Breast epithelium (tissue), 4 donors: ENCODE results near the gene PARP12. TPM values are rescaled to one million over a fixed set of nuclear protein-coding genes. Genes with fewer than 3 reads are reported as not detected.

Experiments used
- DNase-seq, 2 donors: peaks; one replicate each; pipeline ENCODE4 v3.0.0-alpha.2; 2019; ENCODE audit warnings: low spot score in 2 of 2
- H3K27ac ChIP-seq, 2 donors: fragments of 200-600 bp; sonication (generic) in 1 of 2; one replicate each; pipeline ENCODE4 v1.5.1; 2016 to 2019; ENCODE audit warnings: mild to moderate bottlenecking in 1 of 2
- H3K27me3 ChIP-seq, 2 donors: fragments of 200-600 bp; sonication (generic) in 1 of 2; one replicate each; pipeline versions ENCODE4 v1.5.1 to v1.6.0; 2017 to 2019; ENCODE audit warnings: control low read depth in 1 of 2, mild to moderate bottlenecking in 1 of 2
- H3K36me3 ChIP-seq: fragments of 200-600 bp; one replicate; pipeline ENCODE4 v1.5.1; 2019
- H3K4me1 ChIP-seq, 2 donors: fragments of 200-600 bp; sonication (generic); one replicate each; pipeline ENCODE4 v1.5.1; 2016 to 2019; ENCODE audit warnings: control low read depth in 1 of 2
- H3K4me3 ChIP-seq, 3 donors: fragments of 200-600 bp; sonication (generic); 1 replicate in 2 of 3; 2 replicates in 1 of 3; pipeline ENCODE4 v1.5.1; 2016 to 2019; ENCODE audit warnings: mild to moderate bottlenecking in 3 of 3, moderate library complexity in 2 of 3
- H3K9me3 ChIP-seq, 2 donors: fragments of 200-600 bp; sonication (generic) in 1 of 2; one replicate each; pipeline ENCODE4 v1.5.1; 2016 to 2019; ENCODE audit warnings: control low read depth in 1 of 2
- CTCF ChIP-seq, 3 donors: fragments of 450-650 bp; IDR thresholded peaks; one replicate each; pipeline ENCODE4 v1.5.1; 2016 to 2017; ENCODE audit warnings: antibody characterized with exemption in 3 of 3, mild to moderate bottlenecking in 3 of 3, moderate library complexity in 3 of 3
- POLR2A ChIP-seq: fragments of 450-650 bp; IDR thresholded peaks from one replicate; pipeline ENCODE4 v1.6.1; 2016; ENCODE audit warnings: antibody characterized with exemption, mild to moderate bottlenecking, moderate library complexity
- POLR2AphosphoS5 ChIP-seq, 3 donors: sonication (generic); formaldehyde crosslinking; IDR thresholded peaks; one replicate each; pipeline ENCODE4 v1.6.1; 2017; ENCODE audit warnings: antibody characterized with exemption in 3 of 3
- intact Hi-C: fragments of 100-400 bp; cut with DNase I; formaldehyde crosslinking; loops from one replicate; pipeline ENCODE4 v1.15.1; 2023; ENCODE audit warnings: low total_unique reads
- total RNA-seq, 3 donors: library from RNA; depleted of rRNA; stranded (reverse); fragments of >200 nt; gene quantifications; one replicate each; pipeline ENCODE4 v1.1.0, GENCODE V29; 2016

Gene PARP12
- total RNA-seq, 3 donors from 2014 or later, result 24.8 to 44.9 (median 40.6) TPM

- TF ChIP-seq POLR2AphosphoS5 (IDR thresholded peaks at IDR 0.05), result no peak
- no peak for TF ChIP-seq CTCF (IDR thresholded peaks at IDR 0.05)
- no peak for TF ChIP-seq POLR2A
- Histone ChIP-seq H3K27me3 (no peaks in the 10 kb centered on the region), H3K27ac (no peak overlapping the region), H3K36me3 (no peaks in the 10 kb centered on the region), H3K9me3 (no peaks in the 10 kb centered on the region), H3K4me3 (no peak overlapping the region), H3K4me1 (no peaks in the 10 kb centered on the region)
- intact Hi-C loops, result no loop called here
- DNase-seq, result no peak
Measured at GRCh38 chr7:140010194-140010895, 52.4 kb downstream of the PARP12 start.

- Histone ChIP-seq H3K27me3 (no peaks in the 10 kb centered on the region), H3K4me3 (no peak overlapping the region), H3K27ac (no peak overlapping the region), H3K36me3 (no peaks in the 10 kb centered on the region), H3K4me1 (no peaks in the 10 kb centered on the region), H3K9me3 (no peaks in the 10 kb centered on the region)
- intact Hi-C loops, result loop anchor here (1.0 kb wide), 1 partner anchor 22 kb away; no protein-coding TSS in a partner anchor
- no peak for TF ChIP-seq CTCF (IDR thresholded peaks at IDR 0.05)
- TF ChIP-seq POLR2AphosphoS5 (IDR thresholded peaks at IDR 0.05), result no peak
- TF ChIP-seq POLR2A, result no peak
- no peak for DNase-seq
Measured at GRCh38 chr7:140009735-140010134, 53.0 kb downstream of the PARP12 start.

GRCh38 chr7:140008755-140009610 lies 53.8 kb downstream of the PARP12 start:
- Histone ChIP-seq H3K4me1 (no peaks in the 10 kb centered on the region), H3K27me3 (no peaks in the 10 kb centered on the region), H3K9me3 (no peaks in the 10 kb centered on the region), H3K4me3 (no peak overlapping the region), H3K27ac (no peak overlapping the region), H3K36me3 (no peaks in the 10 kb centered on the region)
- DNase-seq, result no peak
- no peak for TF ChIP-seq CTCF (IDR thresholded peaks at IDR 0.05)
- TF ChIP-seq POLR2A, result no peak
- no peak for TF ChIP-seq POLR2AphosphoS5 (IDR thresholded peaks at IDR 0.05)
- intact Hi-C loops, result loop anchor here (1.0 kb wide), 1 partner anchor 22 kb away; no protein-coding TSS in a partner anchor

- intact Hi-C loops, result no loop called here
- H3K36me3 ChIP-seq, result no peaks in the 10 kb centered on the region
- no peaks in the 10 kb centered on the region for H3K9me3 ChIP-seq
- no peak for DNase-seq
- no peak overlapping the region for H3K27ac ChIP-seq
- no peak overlapping the region for H3K4me3 ChIP-seq
- TF ChIP-seq POLR2A (no peak), POLR2AphosphoS5 (IDR thresholded peaks at IDR 0.05) (no peak), CTCF (IDR thresholded peaks at IDR 0.05) (no peak)
- no peaks in the 10 kb centered on the region for H3K4me1 ChIP-seq
- no peaks in the 10 kb centered on the region for H3K27me3 ChIP-seq
Measured at GRCh38 chr7:140007051-140007690, 55.6 kb downstream of the PARP12 start.
